ACHN (cell line): ENCODE data around the gene ISG20.

Source experiments
- DNase-seq: peaks from one replicate; pipeline ENCODE4 v3.0.0-alpha.2; 2015
- in situ Hi-C: cut with HindIII; loops from 2 replicates; pipeline ENCODE4 v1.10.0; 2017; ENCODE audit warnings: low sequenced_read_pairs, low pct_ligation_motif_present, low pct_unique_long_range_greater_than_20kb

ISG20 gene

GRCh38 chr15:88661041-88661700, 22.4 kb downstream of the ISG20 start:
- in situ Hi-C loops: no loop called here

DNA sequence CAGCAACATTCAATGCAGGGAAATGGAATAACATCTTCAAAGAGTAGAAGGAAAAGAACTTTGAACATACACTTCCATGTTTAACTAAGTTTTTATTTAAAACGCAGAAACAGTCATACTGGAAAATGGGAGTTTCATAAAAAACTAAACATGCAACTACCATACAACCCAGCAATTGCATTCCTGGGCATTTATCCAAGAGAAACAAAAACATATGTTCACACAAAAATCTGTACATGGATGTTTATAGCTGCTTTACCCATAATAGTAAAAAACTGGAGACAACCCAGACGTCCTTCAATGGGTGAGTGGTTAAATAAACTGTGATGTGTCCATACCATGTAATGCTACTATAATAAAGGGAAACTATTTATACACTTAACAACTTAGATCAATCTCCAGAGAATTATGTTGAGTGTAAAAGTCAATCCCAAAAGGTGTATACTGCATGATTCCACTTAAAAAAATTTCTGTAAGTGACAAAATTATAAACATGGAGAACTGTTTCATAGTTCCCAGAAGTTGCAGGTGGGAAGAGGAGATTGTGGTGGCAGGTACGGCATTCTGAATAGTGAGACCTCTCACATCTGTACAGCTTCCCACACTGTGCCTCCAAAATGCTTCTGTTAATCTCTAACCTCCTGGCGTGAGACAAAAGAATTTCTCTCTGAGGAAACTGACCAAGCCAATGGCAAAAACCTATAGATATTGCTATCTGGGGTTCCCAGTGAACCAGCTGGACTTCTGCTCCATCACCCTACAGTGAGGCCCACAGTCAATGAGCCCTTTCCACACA, 23.1 kb downstream of the ISG20 start:
- in situ Hi-C loops: no loop called here

More at GRCh38 chr15:88661041-88661700, 22.4 kb downstream of the ISG20 start:
- DNase-seq: no peak

DNA sequence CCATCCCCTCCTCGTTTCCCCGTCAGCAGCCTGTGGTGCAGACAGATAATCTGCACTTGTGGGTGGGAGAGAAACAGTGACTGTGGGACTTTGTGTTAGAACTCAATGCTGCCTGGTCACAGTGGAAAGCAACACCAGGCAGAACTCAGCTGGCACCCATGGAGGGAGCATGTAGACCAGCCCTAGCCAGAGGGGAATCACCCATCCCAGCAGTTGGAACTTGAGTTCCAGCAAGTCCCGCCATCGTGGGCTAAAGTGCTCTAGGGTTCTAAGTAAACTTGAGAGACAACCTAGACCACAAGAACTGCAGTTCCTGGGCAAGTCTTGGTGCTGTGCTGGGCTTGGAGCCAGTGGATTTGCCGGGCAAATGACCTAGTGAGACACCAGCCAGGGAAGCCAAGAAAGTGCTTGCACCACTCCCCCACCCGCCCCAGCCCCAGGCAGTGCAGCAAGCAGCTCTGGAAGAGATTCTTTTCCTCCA, 24.4 kb downstream of the ISG20 start:
- in situ Hi-C loops: no loop called here
- DNase-seq: no peak

More for the DNA sequence above, 23.1 kb downstream of the ISG20 start:
- no peak for DNase-seq

DNA sequence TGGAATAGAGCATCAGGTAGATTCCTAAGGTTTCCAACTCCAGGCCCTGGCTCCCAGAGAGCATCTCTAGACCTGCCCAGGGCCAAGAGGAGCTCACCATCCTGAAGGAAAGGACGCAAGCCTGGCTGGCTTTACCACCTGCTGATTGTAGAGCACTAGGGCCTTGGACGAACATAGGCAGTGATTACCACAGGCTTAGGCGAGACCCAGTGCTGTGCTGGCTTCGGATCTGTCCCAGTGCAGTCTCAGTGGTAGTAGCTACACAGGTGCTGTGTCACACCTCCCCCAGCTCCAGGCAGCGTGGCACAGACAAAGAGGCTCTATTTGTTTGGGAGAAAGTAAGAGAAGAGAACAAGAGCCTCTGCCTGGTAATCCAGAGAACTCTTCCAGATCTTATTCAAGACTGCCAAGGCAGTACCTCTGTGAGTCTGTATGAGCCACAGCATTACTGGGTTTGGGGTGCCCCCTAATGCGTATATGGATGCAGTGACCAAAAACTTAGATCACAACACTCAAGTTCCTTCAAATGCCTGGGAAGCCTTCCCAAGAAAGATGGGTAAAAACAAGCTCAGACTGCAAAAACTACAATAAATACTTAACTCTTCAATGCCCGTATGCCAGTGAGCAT, 25.4 kb downstream of the ISG20 start:
- DNase-seq: no peak
- in situ Hi-C loops: no loop called here

DNA sequence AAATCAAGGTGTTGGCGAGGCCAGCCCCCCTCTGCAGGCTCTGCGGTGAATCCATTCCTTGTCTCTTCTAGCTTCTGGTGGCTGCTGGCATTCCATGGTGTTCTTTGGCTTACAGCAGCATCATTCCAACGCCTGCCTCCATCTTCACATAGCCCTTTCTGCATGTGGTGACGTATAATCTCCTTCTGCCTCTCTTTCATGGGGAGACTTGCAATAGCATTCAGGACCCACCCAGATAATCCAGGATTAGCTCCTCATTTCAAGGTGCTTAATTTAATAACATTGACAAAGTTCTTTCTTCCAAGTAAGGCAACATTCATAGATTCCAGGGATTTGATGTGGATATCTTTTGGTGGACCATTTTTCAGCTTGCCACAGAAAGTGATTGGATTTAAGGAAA, 35.8 kb downstream of the ISG20 start:
- no peak for DNase-seq
- in situ Hi-C loops: no loop called here

- in situ Hi-C loops: no loop called here
These were observed 39.9 kb downstream of the ISG20 start for GRCh38 chr15:88678755-88679154.

DNA sequence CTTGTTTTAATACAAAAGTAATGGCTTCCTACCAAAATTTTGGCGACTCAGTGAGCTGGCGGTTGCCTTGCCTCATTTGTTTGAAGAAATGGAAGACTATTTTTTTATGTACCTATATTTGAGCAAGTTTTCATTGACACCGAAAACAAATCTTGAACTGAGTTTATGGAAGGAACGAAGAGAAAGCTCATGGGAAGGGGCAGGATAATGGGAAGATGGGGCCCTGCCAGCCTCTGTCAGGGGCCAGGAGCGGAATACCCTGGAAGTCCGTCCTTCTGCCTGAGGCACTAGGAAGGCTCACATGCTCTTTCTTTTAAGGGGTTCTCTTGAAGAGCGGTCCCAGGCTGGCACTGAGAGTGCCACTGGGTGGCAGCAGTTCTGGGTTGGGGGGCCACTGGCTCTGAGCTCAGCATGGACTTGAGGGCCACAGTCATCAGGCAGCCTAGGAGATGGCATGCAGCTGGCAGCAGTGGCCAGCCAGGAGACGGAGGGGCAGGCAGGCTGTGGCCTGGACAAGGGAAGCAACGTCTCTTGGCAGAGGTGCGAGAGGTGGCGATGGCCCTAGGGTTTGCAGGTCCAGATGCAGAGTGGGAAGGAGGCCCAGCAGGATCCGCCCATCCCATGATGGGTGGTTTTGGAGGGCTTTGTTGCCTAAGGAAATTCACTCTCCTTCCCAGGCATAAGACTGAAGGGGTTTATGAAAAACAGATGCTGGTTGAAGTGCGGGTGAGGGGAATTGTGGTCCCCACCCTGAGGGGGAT, 41.6 kb downstream of the ISG20 start:
- no peak for DNase-seq
- in situ Hi-C loops: no loop called here

More at GRCh38 chr15:88678755-88679154, 39.9 kb downstream of the ISG20 start:
- no peak for DNase-seq

DNA sequence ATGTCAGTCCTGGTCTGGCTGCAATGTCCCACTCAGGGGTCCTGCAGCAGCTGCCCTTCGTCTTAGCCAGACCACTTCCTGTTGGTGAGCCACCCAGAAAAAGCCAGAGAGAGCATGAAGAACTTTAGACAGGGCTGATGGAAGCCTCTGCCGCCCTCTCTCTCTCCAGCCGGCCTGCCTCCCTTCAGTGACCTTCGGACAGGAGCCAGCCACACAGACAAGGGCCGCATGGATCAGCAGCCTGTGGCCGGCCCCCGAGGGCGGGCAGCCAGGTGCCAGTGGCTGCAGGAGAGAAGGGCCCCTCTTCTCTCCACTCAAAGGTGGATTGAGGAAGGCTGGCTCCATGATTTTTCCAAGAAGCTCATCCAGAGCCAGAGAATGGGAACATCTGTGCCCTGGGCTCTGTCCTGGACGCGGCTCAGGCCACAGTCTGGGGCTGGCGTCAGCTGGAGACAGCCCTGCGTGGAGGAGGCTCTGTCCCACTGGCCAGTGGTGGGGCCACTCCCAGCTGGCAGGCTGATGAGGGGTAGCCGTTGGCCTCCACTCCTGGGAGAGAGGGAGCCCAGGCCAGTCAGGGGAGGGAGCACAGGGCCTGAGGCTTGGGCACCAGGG, 42.9 kb downstream of the ISG20 start:
- no peak for DNase-seq
- in situ Hi-C loops: no loop called here

DNA sequence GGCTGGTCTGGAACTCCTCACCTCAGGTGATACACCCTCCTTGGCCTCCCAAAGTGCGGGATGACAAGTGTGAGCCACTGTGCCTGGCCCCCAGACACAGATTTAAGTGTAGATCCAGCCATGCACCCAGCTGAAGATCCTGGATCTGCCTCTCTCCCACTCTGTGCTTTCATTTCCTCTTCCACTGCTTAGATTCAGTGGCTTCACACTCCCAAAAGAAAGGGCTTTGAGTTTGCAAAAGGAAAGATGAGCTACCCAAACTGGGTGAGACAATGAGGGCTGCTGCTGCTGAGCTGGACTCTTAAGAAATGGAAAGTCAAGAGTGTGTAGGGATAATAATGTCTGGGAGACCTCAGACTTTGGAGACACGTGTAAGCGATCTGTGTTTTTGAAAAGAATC, 45.5 kb downstream of the ISG20 start:
- in situ Hi-C loops: no loop called here
- no peak for DNase-seq

DNA sequence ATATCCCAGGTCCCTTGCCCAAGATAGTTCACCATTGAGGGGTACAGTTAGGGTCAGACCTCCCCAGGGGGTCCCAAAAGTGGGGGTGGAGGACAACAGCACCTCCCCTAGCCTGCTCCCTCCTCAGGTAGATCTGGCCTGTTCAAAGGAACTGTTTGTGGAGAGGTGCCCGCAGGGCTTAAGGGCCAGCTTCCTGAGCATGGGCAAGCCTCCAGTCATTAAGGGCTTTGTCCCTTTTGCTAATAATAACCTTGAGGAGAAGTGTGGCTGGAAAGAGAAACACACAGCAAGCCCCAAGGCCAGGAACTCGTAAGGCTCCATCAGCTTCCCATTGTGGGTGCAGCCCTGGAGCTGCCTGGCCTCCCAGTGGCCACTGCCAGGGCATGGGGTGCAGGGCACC, 47.4 kb downstream of the ISG20 start:
- DNase-seq: no peak
- in situ Hi-C loops: no loop called here

GRCh38 chr15:88688394-88688933, 49.6 kb downstream of the ISG20 start:
- in situ Hi-C loops: no loop called here
- DNase-seq: no peak

DNA sequence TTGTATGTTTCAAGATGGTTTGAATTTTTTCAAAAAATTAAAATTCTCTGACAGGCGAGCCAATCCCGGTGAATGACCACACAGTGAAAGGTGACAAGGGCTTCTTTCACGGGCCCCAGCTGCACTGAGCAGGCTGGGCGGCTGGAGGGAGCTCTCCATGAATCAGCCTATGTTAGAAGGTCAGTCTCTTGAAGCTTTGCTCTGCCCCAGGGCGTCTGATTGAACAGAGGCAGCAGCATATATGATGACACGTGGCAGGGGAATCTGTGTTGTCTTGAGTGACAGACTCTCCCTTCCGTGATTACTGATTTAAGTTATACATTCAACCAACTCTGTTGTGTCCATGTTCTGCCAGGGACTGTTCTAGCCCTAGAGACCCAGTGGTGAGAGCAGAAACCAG, 51.5 kb downstream of the ISG20 start:
- DNase-seq: no peak
- in situ Hi-C loops: no loop called here

GRCh38 chr15:88693191-88693590, 54.4 kb downstream of the ISG20 start:
- in situ Hi-C loops: no loop called here
- DNase-seq: no peak

DNA sequence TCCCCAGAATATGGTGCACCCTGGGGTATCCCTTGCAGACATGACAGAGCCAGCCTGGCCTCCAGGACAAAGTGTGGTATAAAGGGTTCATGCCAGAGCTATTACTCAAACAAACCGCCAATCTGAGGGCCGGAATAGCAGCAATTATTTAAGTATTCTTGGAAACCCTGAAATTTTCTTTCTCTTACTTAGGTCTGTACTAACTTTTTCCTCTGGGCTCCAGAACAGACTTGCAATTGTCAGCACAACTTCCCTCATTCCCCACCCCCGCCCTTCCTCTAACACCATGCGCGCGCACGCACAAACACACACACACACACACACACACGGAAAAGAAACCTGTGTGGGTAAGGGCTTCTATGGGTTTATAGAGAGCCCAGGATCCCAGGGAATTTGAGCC, 56.3 kb downstream of the ISG20 start:
- in situ Hi-C loops: no loop called here
- no peak for DNase-seq

GRCh38 chr15:88695691-88696251, 57.0 kb downstream of the ISG20 start:
- in situ Hi-C loops: no loop called here
- no peak for DNase-seq

DNA sequence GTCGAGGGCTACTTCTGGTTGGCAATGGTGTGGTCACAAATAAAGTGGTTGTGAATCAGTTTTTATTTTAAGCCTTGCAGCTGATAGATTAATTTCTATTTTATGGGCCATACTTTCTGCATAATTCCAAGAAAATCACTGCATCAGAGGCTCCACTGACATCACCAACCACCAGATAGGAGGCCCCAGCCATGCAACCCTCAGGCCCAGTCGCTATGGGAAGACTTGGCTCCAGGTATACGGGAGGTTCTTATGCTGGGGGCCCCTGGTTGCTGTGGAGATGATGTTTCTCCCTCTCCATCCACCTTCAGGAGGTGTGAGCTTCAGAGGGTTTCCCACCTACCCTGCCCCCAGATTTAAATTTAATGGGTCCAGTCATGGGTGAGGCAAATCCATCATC, 57.4 kb downstream of the ISG20 start:
- DNase-seq: no peak
- in situ Hi-C loops: no loop called here

GRCh38 chr15:88697276-88697675, 58.5 kb downstream of the ISG20 start:
- no peak for DNase-seq
- in situ Hi-C loops: no loop called here

DNA sequence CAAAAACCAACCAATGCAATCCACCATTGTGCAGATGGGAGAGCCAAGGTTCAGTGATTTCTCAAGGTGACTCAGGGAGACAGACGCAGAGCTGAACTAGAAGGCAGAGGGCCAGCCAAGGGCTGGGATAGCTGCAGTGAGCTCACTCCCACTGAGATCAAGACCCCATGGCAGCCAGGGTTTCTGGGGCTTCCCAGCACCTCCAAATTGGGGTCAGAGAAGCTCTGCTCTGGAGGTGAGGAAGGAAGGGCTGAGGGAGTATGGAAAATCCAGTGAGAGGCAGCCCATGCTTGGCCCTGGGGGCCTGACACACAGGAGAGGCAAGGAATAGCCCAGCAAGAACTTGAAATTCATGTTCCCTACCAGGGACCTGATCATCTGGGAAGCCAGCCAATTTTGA, 61.0 kb downstream of the ISG20 start:
- no peak for DNase-seq
- in situ Hi-C loops: no loop called here
